Measurements from ENCODE around the gene CRIP1.

Gene CRIP1

DNA sequence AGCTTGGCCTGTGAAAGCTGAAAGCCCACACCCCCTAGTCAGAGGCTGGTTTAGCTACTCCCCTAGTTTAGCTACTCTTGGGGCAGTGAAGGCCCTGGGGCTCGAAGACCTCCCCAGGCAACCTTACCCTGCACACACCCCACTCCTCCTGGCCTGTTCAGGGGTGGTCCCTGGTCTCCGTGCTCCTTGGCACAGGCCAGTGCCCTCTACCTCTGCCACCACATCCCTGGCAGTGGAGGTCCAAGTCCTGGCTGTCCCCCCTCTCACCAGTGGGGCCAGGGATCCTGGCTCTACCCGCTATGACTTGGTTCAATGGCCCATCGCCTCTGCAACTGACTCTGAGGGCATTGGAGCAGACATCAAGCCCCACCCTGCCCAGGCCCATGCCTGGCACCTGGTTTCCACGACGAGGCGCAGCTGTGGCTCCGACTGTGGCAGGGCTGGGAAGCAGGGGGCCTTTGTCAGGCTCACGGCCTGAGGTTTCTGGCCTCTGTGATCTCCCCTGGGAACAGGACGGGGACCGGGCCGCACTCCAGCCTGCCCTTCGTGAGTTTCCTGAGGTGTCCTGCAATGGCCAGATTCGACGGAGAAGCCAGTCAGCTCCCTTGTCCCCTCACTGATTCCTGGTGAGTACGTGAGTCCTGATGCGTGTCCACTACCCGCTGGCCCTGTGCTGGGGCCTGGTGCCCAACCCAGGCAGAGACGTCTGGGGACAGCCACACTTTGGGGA is 45.4 kb downstream of the CRIP1 start:
- DNase-seq (ENCODE audit: low read depth in 1 of 2, low spot score in 1 of 2), result no peak

DNA sequence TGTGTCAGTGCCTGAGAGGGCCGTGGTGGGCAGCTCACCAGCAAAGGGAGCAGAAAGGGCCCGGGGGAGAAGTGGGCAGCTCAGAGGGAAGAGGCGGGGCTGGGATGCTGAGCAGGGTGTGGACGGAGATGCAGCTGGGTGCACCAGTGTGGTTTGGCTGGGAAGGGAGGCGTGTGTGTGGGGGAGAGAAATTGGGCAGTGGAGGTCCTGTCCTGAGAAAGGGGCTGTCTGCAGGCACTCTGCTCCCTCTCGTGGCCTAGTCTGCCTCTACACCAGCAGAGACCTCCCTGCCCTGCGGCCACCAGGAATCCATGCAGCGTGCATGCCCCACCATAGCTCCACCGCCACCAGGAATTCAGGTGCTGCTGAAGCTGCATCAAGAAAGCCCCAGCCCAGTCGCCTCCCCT is 46.1 kb downstream of the CRIP1 start:
- DNase-seq (ENCODE audit: low read depth in 1 of 2, low spot score in 1 of 2), result no peak

DNA sequence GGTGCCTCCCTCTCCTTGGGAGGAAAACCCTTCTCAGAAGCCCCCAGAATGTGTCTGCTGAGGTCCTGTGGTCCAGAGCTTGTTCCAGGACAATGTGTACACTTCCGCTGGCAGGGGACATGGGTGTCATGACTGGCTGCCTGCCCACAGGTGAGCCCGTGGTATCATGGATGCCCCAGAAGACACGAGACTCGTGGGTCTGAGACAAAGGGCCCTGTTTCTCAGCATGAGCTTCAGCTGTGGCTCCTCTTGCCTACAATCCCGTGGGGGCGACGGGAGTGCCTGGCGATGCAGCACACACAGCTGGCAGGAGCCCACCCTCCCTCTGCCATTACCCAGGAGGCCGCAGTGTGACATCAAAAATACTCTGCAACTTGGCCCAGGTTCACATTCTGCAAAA is 46.7 kb downstream of the CRIP1 start:
- no peak for DNase-seq (ENCODE audit: low read depth in 1 of 2, low spot score in 1 of 2)

DNA sequence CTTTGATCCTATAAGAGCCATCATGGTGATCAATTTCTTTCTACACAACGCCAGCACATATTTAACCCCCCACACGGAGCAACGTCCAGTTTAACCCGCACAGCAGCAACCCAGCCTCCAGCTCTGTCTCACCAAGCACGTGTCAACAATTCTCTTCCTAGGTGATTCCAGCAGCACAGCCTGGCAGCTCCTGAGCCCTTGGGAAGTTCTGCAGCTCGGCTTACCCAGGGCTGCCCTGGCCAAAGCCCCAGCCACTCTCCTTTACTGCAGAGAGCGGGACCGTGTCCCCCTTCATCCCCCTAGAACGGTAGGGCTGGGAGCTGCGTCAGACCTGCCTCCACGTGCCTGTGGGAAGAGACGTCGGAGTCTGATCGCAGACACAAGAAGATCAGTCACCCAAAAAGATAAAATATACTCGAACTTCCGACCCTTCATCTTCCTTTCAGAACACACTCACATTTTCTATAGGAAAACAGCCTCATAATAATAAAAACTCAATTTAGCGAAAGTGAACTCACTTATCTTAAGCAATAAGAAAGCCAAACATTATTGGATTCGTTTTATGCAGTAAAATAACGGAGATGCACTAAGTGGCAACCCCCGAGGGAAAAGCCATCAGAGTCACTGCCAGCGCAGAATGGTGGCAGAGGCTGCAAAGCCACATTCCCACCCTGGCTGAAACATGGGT is 47.3 kb downstream of the CRIP1 start:
- no peak for DNase-seq (ENCODE audit: low read depth in 1 of 2, low spot score in 1 of 2)

DNA sequence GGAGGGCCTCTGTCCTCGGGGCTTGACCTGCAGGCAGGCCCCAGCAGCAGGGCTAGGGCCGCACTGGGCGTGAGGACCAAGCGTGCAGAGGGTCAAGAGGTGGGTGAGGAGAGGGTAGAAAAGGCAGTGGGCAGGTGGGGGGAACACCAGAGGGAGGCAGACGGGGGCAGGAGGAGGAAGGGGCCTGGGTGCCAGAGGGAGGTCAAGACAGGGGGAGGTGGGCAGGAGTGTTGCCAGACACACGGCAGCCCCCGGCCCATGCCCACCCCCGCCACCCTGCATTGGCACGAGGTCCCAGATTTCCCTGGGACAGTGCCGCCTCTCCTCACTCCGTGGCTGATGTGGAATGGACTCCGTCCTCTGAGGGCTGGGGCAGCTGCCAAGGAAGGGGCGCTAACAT is 47.9 kb downstream of the CRIP1 start:
- no peak for DNase-seq (ENCODE audit: low read depth in 1 of 2, low spot score in 1 of 2)

DNA sequence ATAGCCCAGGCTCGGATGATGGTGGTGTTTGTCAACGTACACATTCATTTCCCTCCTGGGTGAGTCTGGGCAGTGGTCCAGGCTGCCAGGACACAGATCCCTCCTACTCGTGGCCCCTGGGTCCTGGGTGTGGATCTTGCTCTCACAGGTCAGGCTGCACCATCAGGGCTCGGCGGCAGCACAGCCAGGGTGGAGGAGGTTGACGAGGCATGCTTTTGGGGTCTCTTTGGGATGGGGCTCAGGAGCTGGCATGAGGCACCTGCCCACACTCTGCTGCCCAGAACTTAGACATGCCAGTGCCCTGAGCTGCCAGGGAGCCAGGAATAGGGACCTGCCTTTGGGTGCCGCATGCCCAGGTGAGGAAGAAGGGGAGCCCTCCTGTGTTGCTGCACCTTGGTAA is 49.4 kb downstream of the CRIP1 start:
- DNase-seq (ENCODE audit: low read depth in 1 of 2, low spot score in 1 of 2), result no peak

DNA sequence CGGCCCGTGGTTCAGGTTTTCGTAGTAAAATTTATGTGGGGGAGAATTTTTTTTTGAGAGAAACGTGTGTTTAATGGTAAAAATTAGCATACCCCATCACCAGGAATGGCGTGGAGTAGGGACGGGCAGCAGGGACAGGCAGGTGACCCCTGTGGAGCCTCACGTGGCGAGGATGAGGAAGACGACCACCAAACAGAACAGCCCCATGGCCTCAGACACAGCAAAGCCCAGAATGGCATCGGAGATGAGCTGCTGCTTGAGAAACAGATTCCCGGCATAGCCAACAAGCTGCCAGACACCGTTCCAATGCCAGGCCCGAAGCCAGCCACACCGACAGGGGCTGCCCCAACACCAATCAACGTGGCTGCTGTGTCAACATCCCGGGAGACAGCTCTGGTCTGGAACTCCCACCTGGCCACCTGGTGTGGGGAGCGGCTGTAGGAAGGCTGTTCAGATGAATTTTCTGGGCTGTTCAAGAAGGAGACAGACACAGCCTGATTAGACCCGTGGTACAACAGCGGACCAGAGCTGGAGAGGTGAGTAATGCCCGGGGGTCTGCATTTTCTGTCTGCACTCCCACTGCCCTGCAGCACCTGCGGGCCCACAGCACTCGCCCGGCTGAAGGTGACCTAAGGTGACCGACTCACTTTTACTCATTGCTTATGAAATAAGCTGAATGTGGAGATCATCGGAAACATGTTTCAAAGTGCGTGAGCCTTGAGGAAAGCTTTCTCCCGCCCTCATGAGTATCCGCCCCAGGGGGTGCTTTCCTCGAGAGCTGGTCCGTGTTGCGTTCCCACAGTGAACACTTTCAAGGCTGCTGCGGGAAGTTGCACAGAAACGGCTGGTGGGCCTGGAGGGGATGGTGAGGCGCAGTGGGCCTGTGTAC is 50.2 kb downstream of the CRIP1 start:
- DNase-seq (ENCODE audit: low read depth in 1 of 2, low spot score in 1 of 2), result no peak

DNA sequence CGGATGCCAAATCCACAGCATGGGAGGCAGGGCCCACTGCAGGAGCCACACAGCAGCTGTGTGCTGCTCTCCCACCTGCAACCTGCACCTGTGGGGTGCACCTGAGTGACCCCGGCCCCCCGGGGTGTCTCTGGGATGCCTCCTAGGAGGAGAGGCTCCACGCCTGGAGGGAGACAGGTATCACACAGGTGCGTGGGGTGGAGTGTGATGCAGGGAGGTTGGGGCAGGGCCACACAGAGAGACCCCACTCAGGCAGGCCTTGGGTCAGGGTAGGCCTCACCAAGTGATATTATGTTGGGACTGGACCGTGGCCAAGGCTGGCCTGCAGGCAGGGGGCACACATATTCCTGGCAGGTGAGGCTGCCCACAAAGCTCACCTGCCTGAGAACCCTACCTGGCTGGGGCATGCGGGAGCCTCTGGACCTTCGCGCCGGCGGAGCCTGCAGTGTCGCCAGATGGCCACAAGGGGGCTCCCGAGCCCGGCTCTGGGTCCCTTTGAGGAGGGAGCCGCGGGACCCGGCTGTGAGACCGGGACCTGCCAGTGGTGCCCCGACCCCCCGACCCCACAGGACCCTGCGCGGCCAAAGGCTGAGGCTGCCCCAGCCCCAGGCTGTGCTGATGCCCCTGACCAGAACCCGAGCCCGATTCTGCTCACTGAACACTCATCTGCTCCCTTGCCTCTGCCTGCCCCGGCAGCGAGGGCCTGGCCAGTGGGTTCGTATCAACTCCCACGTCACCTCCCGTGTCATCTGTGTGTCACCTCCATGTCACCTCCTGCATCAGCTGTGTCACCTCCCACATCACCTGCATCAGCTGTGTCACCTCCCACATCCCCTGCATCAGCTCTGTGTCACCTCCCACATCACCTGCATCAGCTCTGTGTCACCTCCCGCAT is 51.1 kb downstream of the CRIP1 start:
- peak; percentile 56 to 59 for DNase-seq (ENCODE audit: low read depth in 1 of 2, low spot score in 1 of 2)
